HepG2 (cell line): ENCODE results near the gene OSBPL8. TPM values are rescaled to one million over a fixed set of nuclear protein-coding genes. Genes with fewer than 3 reads are reported as not detected.

Experiments used
- CERS6 ChIP-seq: sonication (generic); formaldehyde crosslinking; IDR thresholded peaks from 2 replicates; pipeline ENCODE4 v1.5.0; 2020; ENCODE audit warnings: missing genetic modification reagents
- EHMT2 ChIP-seq: fragments of 200-600 bp; sonication (generic); IDR thresholded peaks from 2 replicates; pipeline ENCODE4 v1.7.0; 2017; ENCODE audit warnings: antibody characterized with exemption, low read depth, low read length, borderline replicate concordance
- GATAD2A ChIP-seq: IDR thresholded peaks from 2 replicates; pipeline ENCODE4 v1.6.1; 2016
- GPBP1L1 ChIP-seq: sonication (generic); formaldehyde crosslinking; IDR thresholded peaks from 2 replicates; pipeline ENCODE4 v1.5.0; 2020; ENCODE audit warnings: mild to moderate bottlenecking, missing genetic modification reagents
- JARID2 ChIP-seq: sonication (generic); formaldehyde crosslinking; IDR thresholded peaks from 2 replicates; pipeline ENCODE4 v1.8.1; 2023; ENCODE audit warnings: missing genetic modification reagents, inconsistent platforms; ENCODE audit not compliant: insufficient replicate concordance
- NCOR1 ChIP-seq: fragments of 200-600 bp; sonication (generic); IDR thresholded peaks from 2 replicates; pipeline ENCODE4 v1.7.0; 2017; ENCODE audit warnings: antibody characterized with exemption, low read length, borderline replicate concordance
- RCOR2 ChIP-seq: IDR thresholded peaks from 2 replicates; pipeline ENCODE4 v1.6.1; 2016; ENCODE audit warnings: missing biosample characterization, missing genetic modification reagents
- REPIN1 ChIP-seq: sonication (generic); formaldehyde crosslinking; IDR thresholded peaks from 2 replicates; pipeline ENCODE4 v1.8.0; 2022; ENCODE audit warnings: missing genetic modification reagents, low read depth, mild to moderate bottlenecking, borderline replicate concordance
- SPEN ChIP-seq: sonication (generic); formaldehyde crosslinking; IDR thresholded peaks from 2 replicates; pipeline ENCODE4 v1.5.1; 2020; ENCODE audit warnings: low read depth, mild to moderate bottlenecking, missing genetic modification reagents
- STAT6 ChIP-seq: sonication (generic); formaldehyde crosslinking; IDR thresholded peaks from 2 replicates; pipeline ENCODE4 v1.4.0; 2020; ENCODE audit warnings: missing genetic modification reagents, mild to moderate bottlenecking, borderline replicate concordance
- ZFAT ChIP-seq: sonication (generic); formaldehyde crosslinking; conservative IDR thresholded peaks from 2 replicates; pipeline ENCODE4 v1.8.1; 2023; ENCODE audit warnings: missing genetic modification reagents, inconsistent platforms
- ZNF10 ChIP-seq: sonication (generic); formaldehyde crosslinking; IDR thresholded peaks from 2 replicates; pipeline ENCODE4 v1.4.0; 2020; ENCODE audit warnings: mild to moderate bottlenecking, low read depth, missing genetic modification reagents, borderline replicate concordance
- ZNF138 ChIP-seq: sonication (generic); formaldehyde crosslinking; IDR thresholded peaks from 2 replicates; pipeline ENCODE4 v1.5.0; 2020; ENCODE audit warnings: mild to moderate bottlenecking, low read depth, missing genetic modification reagents
- ZNF331 ChIP-seq: sonication (generic); formaldehyde crosslinking; IDR thresholded peaks from 2 replicates; pipeline ENCODE4 v1.4.0; 2020; ENCODE audit warnings: missing genetic modification reagents
- ZNF337 ChIP-seq: sonication (generic); formaldehyde crosslinking; IDR thresholded peaks from 2 replicates; pipeline ENCODE4 v1.5.1; 2020; ENCODE audit warnings: missing genetic modification reagents, low read depth, mild to moderate bottlenecking, borderline replicate concordance
- ZNF343 ChIP-seq: sonication (generic); formaldehyde crosslinking; IDR thresholded peaks from 2 replicates; pipeline ENCODE4 v1.4.0; 2020; ENCODE audit warnings: mild to moderate bottlenecking, missing genetic modification reagents
- ZNF451 ChIP-seq: sonication (generic); formaldehyde crosslinking; IDR thresholded peaks from 2 replicates; pipeline ENCODE4 v1.5.0; 2020; ENCODE audit warnings: mild to moderate bottlenecking, missing genetic modification reagents
- ZNF615 ChIP-seq: sonication (generic); formaldehyde crosslinking; IDR thresholded peaks from 2 replicates; pipeline ENCODE4 v1.5.0; 2020; ENCODE audit warnings: mild to moderate bottlenecking, missing genetic modification reagents, borderline replicate concordance
- ZNF687 ChIP-seq: sonication (generic); formaldehyde crosslinking; IDR thresholded peaks from 2 replicates; pipeline ENCODE4 v1.5.1; 2020; ENCODE audit warnings: mild to moderate bottlenecking, missing genetic modification reagents, moderate library complexity
- polyA plus RNA-seq, 8 experiments: library from polyadenylated mRNA; depleted of rRNA in 3 of 8; stranded (reverse) in 7 of 8; unstranded in 1 of 8; fragments of >200 nt; fragmentation: Illumina TruSeq in 4 of 8; extraction: Trizol in 4 of 8; gene quantifications; 2 replicates each; pipeline versions ENCODE4 v1.2.1 to v1.2.3, GENCODE V29; 2011 to 2016; ENCODE audit warnings: low read depth in 4 of 8, missing spikeins in 1 of 8, mixed read lengths in 1 of 8; ENCODE audit not compliant: insufficient read depth in 1 of 8
- total RNA-seq, 5 experiments: library from RNA; depleted of rRNA; stranded (reverse); fragments of >200 nt; fragmentation: Illumina TruSeq; extraction: Trizol; gene quantifications; 2 replicates each; pipeline ENCODE4 v1.2.3, GENCODE V29; 2016; ENCODE audit warnings: low read depth in 1 of 5

Gene OSBPL8
- total and polyA plus RNA-seq, 2 of the 13 experiments (the other 11 are each of a cell fraction or from before 2014, with no cell fraction given), result 11.0 to 33.9 TPM

GRCh38 chr12:76559400-76560085 is at the start of gene OSBPL8 (continued):
- TF ChIP-seq ZNF10 (CRISPR knock-in tag), result no peak
- peak; percentile 82; the same call in 1 of the 2 replicates for TF ChIP-seq REPIN1
- no peak; the same call in 1 of the 2 replicates for TF ChIP-seq ZNF337
- TF ChIP-seq STAT6 (CRISPR knock-in tag), result no peak
- TF ChIP-seq JARID2 (CRISPR knock-in tag), result peak; percentile 44
- TF ChIP-seq ZFAT (CRISPR knock-in tag), result no peak
- peak; percentile 97 for TF ChIP-seq ZNF687 (CRISPR knock-in tag)
- peak; percentile 82; the same call in 1 of the 2 replicates for TF ChIP-seq ZNF343 (CRISPR knock-in tag)
- TF ChIP-seq ZNF615 (CRISPR knock-in tag), result no peak
- no peak; the same call in none of the 2 replicates for TF ChIP-seq GATAD2A (CRISPR knock-in tag)
- TF ChIP-seq ZNF451 (CRISPR knock-in tag), result 0 out of 2 replicates have a peak, but pooled peaks have one; percentile 47
- TF ChIP-seq NCOR1, result no peak
- TF ChIP-seq GPBP1L1, result no peak
- no peak for TF ChIP-seq EHMT2
- TF ChIP-seq RCOR2 (CRISPR knock-in tag), result no peak; the same call in 1 of the 2 replicates
- 0 out of 2 replicates have a peak, but pooled peaks have one; percentile 54 for TF ChIP-seq CERS6 (CRISPR knock-in tag)
- peak; percentile 89 for TF ChIP-seq SPEN (CRISPR knock-in tag)
- TF ChIP-seq ZNF138 (CRISPR knock-in tag), result peak; percentile 69; the same call in 1 of the 2 replicates
- TF ChIP-seq ZNF331, result peak; percentile 80
